Lower leg skin (tissue), 3 donors: Measurements from ENCODE around the gene DDX10.

Experiments used
- CTCF ChIP-seq, 3 donors: fragments of 450-650 bp; IDR thresholded peaks; one replicate each; pipeline ENCODE4 v1.5.1; 2016; ENCODE audit warnings: antibody characterized with exemption in 3 of 3, mild to moderate bottlenecking in 3 of 3, moderate library complexity in 2 of 3
- POLR2A ChIP-seq, 2 donors: fragments of 450-650 bp; IDR thresholded peaks; one replicate each; pipeline ENCODE4 v1.6.1; 2016 to 2017; ENCODE audit warnings: antibody characterized with exemption in 2 of 2, mild to moderate bottlenecking in 1 of 2, moderate library complexity in 1 of 2

- TF ChIP-seq CTCF (IDR thresholded peaks at IDR 0.05) (no peak), POLR2A (IDR thresholded peaks at IDR 0.05) (no peak)
Measured at GRCh38 chr11:108708173-108708572, 43.3 kb downstream of the DDX10 start.
